Neutrophil (primary cell): ENCODE data around the gene PLXDC2.

ENCODE experiments used
- H3K27ac ChIP-seq: fragments of 200-600 bp; sonication (generic); 2 replicates; pipeline ENCODE4 v1.5.1; 2016; ENCODE audit warnings: mild to moderate bottlenecking, moderate library complexity
- H3K27me3 ChIP-seq: fragments of 200-600 bp; sonication (generic); 2 replicates; pipeline ENCODE4 v1.6.0; 2016; ENCODE audit warnings: mild to moderate bottlenecking
- H3K36me3 ChIP-seq: fragments of 200-600 bp; sonication (generic); 2 replicates; pipeline ENCODE4 v1.5.1; 2017
- H3K4me1 ChIP-seq, 2 experiments: fragments of 200-600 bp in 1 of 2; sonication (generic) in 1 of 2; 1 replicate in 1 of 2; 2 replicates in 1 of 2; pipeline versions ENCODE4 v1.5.1 to v1.6.1; 2013 to 2016; ENCODE audit warnings: low read depth in 1 of 2, low read length in 1 of 2, mild to moderate bottlenecking in 1 of 2, moderate library complexity in 1 of 2; ENCODE audit not compliant: control insufficient read depth in 1 of 2, insufficient read depth in 1 of 2
- H3K4me3 ChIP-seq, 2 experiments: fragments of 200-600 bp in 1 of 2; sonication (generic) in 1 of 2; 1 replicate in 1 of 2; 2 replicates in 1 of 2; pipeline ENCODE4 v1.5.1; 2013 to 2016; ENCODE audit warnings: low read depth in 1 of 2, low read length in 1 of 2, mild to moderate bottlenecking in 1 of 2, moderate library complexity in 1 of 2
- H3K9me3 ChIP-seq: fragments of 200-600 bp; sonication (generic); 2 replicates; pipeline ENCODE4 v1.5.1; 2016
- TF ChIP-seq, protein P1 (sequence below): fragments of 200-600 bp; sonication (generic); IDR thresholded peaks from 2 replicates; pipeline ENCODE4 v1.5.1; 2016; ENCODE audit warnings: antibody characterized with exemption

Gene PLXDC2

DNA sequence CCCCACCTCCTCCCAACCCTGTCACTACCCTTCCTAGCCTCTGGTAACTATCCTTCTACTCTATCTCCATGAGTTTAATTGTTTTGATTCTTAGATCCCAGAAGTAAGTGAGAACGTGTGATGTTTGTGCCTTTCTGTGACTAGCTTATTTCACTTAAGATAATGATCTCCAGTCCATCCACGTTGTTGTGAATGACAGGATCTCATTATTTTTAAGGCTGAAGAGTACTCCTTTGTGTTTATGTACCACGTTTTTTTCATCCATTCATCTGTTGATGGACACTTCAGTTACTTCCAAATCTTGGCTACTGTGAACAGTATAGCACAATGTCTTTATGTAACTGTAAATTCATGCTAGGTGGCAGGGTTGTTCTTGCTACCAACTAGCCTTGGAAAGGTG is 461.6 kb downstream of the PLXDC2 start:
- TF ChIP-seq, protein P1, sequence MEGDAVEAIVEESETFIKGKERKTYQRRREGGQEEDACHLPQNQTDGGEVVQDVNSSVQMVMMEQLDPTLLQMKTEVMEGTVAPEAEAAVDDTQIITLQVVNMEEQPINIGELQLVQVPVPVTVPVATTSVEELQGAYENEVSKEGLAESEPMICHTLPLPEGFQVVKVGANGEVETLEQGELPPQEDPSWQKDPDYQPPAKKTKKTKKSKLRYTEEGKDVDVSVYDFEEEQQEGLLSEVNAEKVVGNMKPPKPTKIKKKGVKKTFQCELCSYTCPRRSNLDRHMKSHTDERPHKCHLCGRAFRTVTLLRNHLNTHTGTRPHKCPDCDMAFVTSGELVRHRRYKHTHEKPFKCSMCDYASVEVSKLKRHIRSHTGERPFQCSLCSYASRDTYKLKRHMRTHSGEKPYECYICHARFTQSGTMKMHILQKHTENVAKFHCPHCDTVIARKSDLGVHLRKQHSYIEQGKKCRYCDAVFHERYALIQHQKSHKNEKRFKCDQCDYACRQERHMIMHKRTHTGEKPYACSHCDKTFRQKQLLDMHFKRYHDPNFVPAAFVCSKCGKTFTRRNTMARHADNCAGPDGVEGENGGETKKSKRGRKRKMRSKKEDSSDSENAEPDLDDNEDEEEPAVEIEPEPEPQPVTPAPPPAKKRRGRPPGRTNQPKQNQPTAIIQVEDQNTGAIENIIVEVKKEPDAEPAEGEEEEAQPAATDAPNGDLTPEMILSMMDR = no peak
- H3K36me3 ChIP-seq = peaks cover 5% of the 10 kb centered on the region
- H3K4me3 ChIP-seq = no peak overlapping the region
- H3K9me3 ChIP-seq = no peaks in the 10 kb centered on the region
- no peak overlapping the region for H3K27ac ChIP-seq
- H3K27me3 ChIP-seq = no peaks in the 10 kb centered on the region
- H3K4me1 ChIP-seq = peaks cover 0 to 9% of the 10 kb centered on the region in 2 experiments

DNA sequence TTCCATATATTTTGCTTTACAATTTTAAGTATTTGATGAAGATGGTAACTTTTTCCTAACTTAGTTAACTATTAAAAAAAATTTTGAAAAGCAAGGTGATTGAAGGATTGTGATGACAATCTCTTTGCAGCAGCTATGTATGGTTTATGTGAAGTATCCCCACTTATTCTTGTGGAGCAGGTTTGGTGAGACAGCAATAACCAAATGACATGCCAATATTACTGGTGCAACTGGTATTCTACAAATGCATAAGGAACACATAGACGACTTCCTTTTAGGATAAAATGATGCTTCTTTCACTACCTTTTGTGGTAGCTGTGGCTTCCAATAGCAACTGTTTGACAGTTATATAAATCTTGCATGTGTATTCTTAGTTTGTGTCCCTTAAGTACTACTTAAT is 465.3 kb downstream of the PLXDC2 start:
- TF ChIP-seq, protein P1 = no peak
- H3K27ac ChIP-seq = no peak overlapping the region
- peaks cover 5% of the 10 kb centered on the region for H3K36me3 ChIP-seq
- no peaks in the 10 kb centered on the region for H3K9me3 ChIP-seq
- no peak overlapping the region for H3K4me3 ChIP-seq
- no peaks in the 10 kb centered on the region for H3K27me3 ChIP-seq
- H3K4me1 ChIP-seq = no peaks in the 10 kb centered on the region

DNA sequence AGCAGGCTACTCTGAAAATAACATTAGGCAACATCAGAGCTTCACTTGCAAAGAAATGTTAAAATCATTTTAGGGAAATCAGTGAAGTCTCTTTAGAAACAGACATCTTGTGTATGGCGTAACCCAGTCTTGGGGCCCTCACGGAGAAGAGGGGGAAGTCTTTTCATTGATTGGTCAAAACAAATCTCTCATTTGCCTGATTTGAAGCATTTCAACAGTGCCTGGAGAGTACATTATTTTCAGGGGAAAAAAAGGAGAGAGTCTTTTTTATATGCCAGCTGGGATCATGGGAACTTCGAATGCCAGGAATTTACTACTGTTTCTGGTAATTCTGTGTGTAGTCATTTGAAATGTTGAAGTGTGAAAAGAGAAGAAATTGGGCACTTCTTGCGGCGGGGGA is 471.4 kb downstream of the PLXDC2 start:
- H3K9me3 ChIP-seq = no peaks in the 10 kb centered on the region
- H3K36me3 ChIP-seq = no peaks in the 10 kb centered on the region
- H3K27ac ChIP-seq = peak overlapping the region; percentile 23
- TF ChIP-seq, protein P1 = no peak
- H3K4me3 ChIP-seq = no peak overlapping the region
- H3K4me1 ChIP-seq = peaks cover 0 to 12% of the 10 kb centered on the region in 2 experiments
- no peaks in the 10 kb centered on the region for H3K27me3 ChIP-seq

DNA sequence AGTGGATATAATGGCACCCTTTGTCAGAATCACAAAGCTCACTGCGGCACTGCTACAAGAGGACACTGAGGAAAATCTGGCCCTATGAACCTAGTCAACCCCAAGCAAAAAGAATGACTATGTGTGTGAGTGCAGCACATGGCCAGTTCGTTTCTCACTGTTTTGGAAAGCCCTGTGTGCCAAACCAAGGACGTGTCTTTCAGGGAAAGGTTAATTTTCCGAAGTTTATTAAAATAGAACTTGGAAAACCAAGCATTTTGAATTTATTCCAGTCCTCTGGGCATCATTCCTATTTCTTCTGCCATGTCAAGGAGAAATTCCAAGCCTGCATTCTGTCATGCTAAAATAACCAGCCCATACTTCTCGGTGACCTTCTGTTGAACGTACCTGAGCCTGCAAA is 471.8 kb downstream of the PLXDC2 start:
- H3K4me1 ChIP-seq = peaks cover 0 to 12% of the 10 kb centered on the region in 2 experiments
- no peaks in the 10 kb centered on the region for H3K9me3 ChIP-seq
- TF ChIP-seq, protein P1 = no peak
- H3K27ac ChIP-seq = no peak overlapping the region
- no peak overlapping the region for H3K4me3 ChIP-seq
- H3K36me3 ChIP-seq = no peaks in the 10 kb centered on the region
- H3K27me3 ChIP-seq = no peaks in the 10 kb centered on the region

DNA sequence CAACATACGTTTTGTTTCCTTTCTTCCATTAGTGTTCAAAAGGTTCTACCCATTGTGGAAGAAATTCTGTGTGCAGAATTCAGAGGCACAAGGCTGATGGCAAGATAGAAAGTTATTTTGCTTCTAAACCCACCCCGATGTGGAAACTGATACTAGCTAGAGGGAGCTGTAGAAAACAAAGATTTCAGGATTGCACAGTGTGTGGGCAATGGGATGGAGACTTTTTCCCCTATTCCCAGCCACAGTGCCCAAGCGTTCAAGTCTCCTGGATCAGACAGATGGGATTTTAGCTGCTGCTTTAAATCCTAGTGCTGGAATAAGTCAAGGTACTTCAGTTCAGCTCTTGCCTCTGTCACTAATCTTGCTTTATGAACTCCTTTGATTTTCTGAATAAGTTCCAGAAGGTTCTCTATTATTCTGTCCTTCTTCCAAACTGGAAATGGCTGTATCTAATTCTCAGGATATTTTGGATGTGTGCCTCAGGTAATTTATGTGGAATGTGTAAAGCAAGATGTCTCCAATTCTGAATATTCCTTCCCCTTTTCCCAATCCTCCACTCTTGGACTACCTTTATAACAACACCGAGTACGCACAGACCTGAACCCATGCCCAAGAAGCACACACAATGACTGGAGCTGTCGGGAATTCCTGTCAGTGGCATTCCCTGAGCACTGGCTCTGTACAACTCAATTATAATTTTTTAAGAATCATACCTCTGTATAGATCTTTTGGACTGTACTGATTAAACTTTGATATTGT is 473.0 kb downstream of the PLXDC2 start:
- TF ChIP-seq, protein P1 = no peak
- no peaks in the 10 kb centered on the region for H3K36me3 ChIP-seq
- no peaks in the 10 kb centered on the region for H3K9me3 ChIP-seq
- H3K27ac ChIP-seq = no peak overlapping the region
- H3K27me3 ChIP-seq = no peaks in the 10 kb centered on the region
- H3K4me1 ChIP-seq = peaks cover 0 to 12% of the 10 kb centered on the region in 2 experiments
- H3K4me3 ChIP-seq = no peak overlapping the region
